Lung (tissue), 12 donors: ENCODE measurements around the gene PFKFB4. TPM values are rescaled to one million over a fixed set of nuclear protein-coding genes. Genes with fewer than 3 reads are reported as not detected.
"Not testable (repeated sequence)": the region's sequence is repeated elsewhere in the genome, so short reads cannot be mapped to it uniquely, and the experiment has no call there.

Source experiments
- ATAC-seq: fragments of 200-7000 bp; cut with Tn5 transposase; one replicate; pipeline ENCODE4 v1.9.1; 2020; ENCODE audit warnings: moderate number of reproducible peaks; ENCODE audit not compliant: insufficient read depth, low FRiP score
- DNase-seq, 3 donors: peaks; one replicate each; pipeline ENCODE4 v3.0.0-alpha.2; 2013 to 2017
- H3K27ac ChIP-seq, 2 donors: one replicate each; pipeline ENCODE4 v1.5.1; 2013; ENCODE audit warnings: mild to moderate bottlenecking in 2 of 2, moderate library complexity in 2 of 2, control low read depth in 1 of 2, inconsistent platforms in 1 of 2, low read depth in 1 of 2, low read length in 1 of 2
- H3K27me3 ChIP-seq, 3 donors: one replicate each; pipeline ENCODE4 v1.5.1; 2013; ENCODE audit warnings: low read length in 2 of 3; ENCODE audit not compliant: control insufficient read depth in 3 of 3, insufficient read depth in 3 of 3
- H3K36me3 ChIP-seq, 4 donors: one replicate each; pipeline ENCODE4 v1.5.1; 2013; ENCODE audit warnings: low read length in 4 of 4, mild to moderate bottlenecking in 1 of 4, moderate library complexity in 1 of 4; ENCODE audit not compliant: control insufficient read depth in 4 of 4, insufficient read depth in 4 of 4
- H3K4me1 ChIP-seq, 5 donors: one replicate each; pipeline ENCODE4 v1.5.1; 2013; ENCODE audit warnings: low read length in 5 of 5, mild to moderate bottlenecking in 2 of 5, moderate library complexity in 1 of 5; ENCODE audit not compliant: control insufficient read depth in 5 of 5, insufficient read depth in 5 of 5
- H3K4me3 ChIP-seq: one replicate; pipeline ENCODE4 v1.5.1; 2013; ENCODE audit warnings: mild to moderate bottlenecking, control low read depth, moderate library complexity
- H3K9ac ChIP-seq, 2 donors: one replicate each; pipeline ENCODE4 v1.5.1; 2013; ENCODE audit warnings: low read length in 2 of 2, control low read depth in 1 of 2; ENCODE audit not compliant: insufficient read depth in 1 of 2
- H3K9me3 ChIP-seq, 4 donors: one replicate each; pipeline ENCODE4 v1.5.1; 2013; ENCODE audit warnings: low read length in 3 of 4, mild to moderate bottlenecking in 1 of 4, moderate library complexity in 1 of 4; ENCODE audit not compliant: control insufficient read depth in 4 of 4, insufficient read depth in 3 of 4
- CTCF ChIP-seq: IDR thresholded peaks from 2 replicates; pipeline ENCODE4 v1.5.1; 2012; ENCODE audit warnings: mild to moderate bottlenecking; ENCODE audit errors: control extremely low read depth, extremely low read depth
- WGBS, 2 donors: extraction: QIAGEN DNeasy Blood & Tissue Kit; methylation state at CpG; one replicate each; pipeline ENCODE4 v1.1.7; 2013; 5-methylcytosine and 5-hydroxymethylcytosine counted together
- polyA plus RNA-seq, 2 donors: library from polyadenylated mRNA; stranded (reverse); fragments of 200-250 nt; gene quantifications; one replicate each; pipeline ENCODE4 v1.2.1, GENCODE V29; 2013
- total RNA-seq, 2 donors: library from RNA; depleted of rRNA in 1 of 2; stranded (reverse); fragments of >200 nt in 1 of 2; gene quantifications; one replicate each; pipeline ENCODE4 v1.2.1, GENCODE V29; 2014 to 2021
- donor health status: control.
- donor health status: control.
- donor health status: Bipolar disorder and iron deficiency.
- donor health status: healthy.
- donor health status: DM: yes; HTN: yes; CAD: no.

Gene PFKFB4
- total and polyA plus RNA-seq, 4 donors: 3.6 to 15.9 (median 12.1) TPM

- H3K4me3 ChIP-seq: no peak overlapping the region
- no peak for DNase-seq
- no peak for TF ChIP-seq CTCF
- H3K36me3 ChIP-seq: no peaks in the 10 kb centered on the region
- no peak overlapping the region for H3K9ac ChIP-seq
- no peak overlapping the region for H3K27ac ChIP-seq
- H3K4me1 ChIP-seq: peaks cover 0 to 23% (median 4%) of the 10 kb centered on the region in 5 donors
- no peak for ATAC-seq
- WGBS, 2 donors: 84 to 89% methylated on average over 14 of the region's 14 CpGs
- no peaks in the 10 kb centered on the region for H3K9me3 ChIP-seq
- no peaks in the 10 kb centered on the region for H3K27me3 ChIP-seq
These were observed 2.4 kb downstream of the PFKFB4 start for GRCh38 chr3:48553886-48554845.

GRCh38 chr3:48553361-48553760 is 3.2 kb downstream of the PFKFB4 start:
- Histone ChIP-seq H3K27ac (no peak overlapping the region), H3K4me1 (peaks cover 0 to 21% (median 6%) of the 10 kb centered on the region in 5 donors), H3K4me3 (no peak overlapping the region), H3K36me3 (no peaks in the 10 kb centered on the region), H3K9me3 (no peaks in the 10 kb centered on the region), H3K9ac (no peak overlapping the region), H3K27me3 (no peaks in the 10 kb centered on the region)
- 44 to 77% methylated on average over 5 of the region's 5 CpGs for WGBS, 2 donors
- no peak for TF ChIP-seq CTCF
- ATAC-seq (no peak), DNase-seq (no peak)

- Histone ChIP-seq H3K4me1 (peaks cover 0 to 10% (median 6%) of the 10 kb centered on the region in 5 donors), H3K27ac (peak overlapping the region in 1 of 2 donors; percentile 8), H3K9ac (no peak overlapping the region), H3K36me3 (peaks cover 0 to 1% (median under 1%) of the 10 kb centered on the region in 4 donors), H3K27me3 (no peaks in the 10 kb centered on the region), H3K4me3 (no peak overlapping the region), H3K9me3 (no peaks in the 10 kb centered on the region)
- ATAC-seq (no peak), DNase-seq (peak; percentile 31 to 48 (median 36))
- no peak for TF ChIP-seq CTCF
- 77 to 81% methylated on average over 14 of the region's 14 CpGs for WGBS, 2 donors
These were observed 4.3 kb downstream of the PFKFB4 start for GRCh38 chr3:48552111-48552951.

- not testable (repeated sequence) for DNase-seq, H3K9me3 ChIP-seq, ATAC-seq, H3K27ac ChIP-seq, H3K4me1 ChIP-seq, H3K9ac ChIP-seq, H3K4me3 ChIP-seq, H3K27me3 ChIP-seq, H3K36me3 ChIP-seq
- 87 to 96% methylated on average over 7 of the region's 7 CpGs for WGBS, 2 donors
These were observed 5.0 kb downstream of the PFKFB4 start for GRCh38 chr3:48551651-48552050.
